DMS79 (cell line): ENCODE data around the gene APOL2.
"Not testable (repeated sequence)": the region's sequence is repeated elsewhere in the genome, so short reads cannot be mapped to it uniquely, and the experiment has no call there.

Experiments
- DNase-seq: peaks from one replicate; lab custom pipeline; 2025; lab: John Stamatoyannopoulos, UW

APOL2 gene

DNA sequence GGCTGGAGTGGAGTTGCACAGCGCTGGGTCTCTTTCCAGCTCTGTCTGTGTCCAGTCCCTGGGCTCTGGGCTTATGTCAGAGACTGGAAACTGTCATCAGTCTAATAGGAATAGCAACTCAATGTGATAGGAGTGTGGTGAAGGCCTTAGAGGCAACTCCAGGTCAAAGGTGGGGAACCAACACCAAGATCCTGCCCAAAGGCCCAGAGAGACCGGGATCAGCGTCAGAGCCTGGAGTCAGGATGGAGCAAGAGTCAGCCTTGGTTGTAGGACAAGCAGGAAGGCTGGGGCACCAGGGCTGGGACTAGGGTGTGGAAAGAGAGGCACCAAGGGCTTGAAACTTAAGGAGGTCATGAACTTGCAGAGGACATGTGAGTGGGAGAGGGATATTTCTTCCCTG is 23.0 kb upstream of the APOL2 start:
- not testable (repeated sequence) for DNase-seq

DNA sequence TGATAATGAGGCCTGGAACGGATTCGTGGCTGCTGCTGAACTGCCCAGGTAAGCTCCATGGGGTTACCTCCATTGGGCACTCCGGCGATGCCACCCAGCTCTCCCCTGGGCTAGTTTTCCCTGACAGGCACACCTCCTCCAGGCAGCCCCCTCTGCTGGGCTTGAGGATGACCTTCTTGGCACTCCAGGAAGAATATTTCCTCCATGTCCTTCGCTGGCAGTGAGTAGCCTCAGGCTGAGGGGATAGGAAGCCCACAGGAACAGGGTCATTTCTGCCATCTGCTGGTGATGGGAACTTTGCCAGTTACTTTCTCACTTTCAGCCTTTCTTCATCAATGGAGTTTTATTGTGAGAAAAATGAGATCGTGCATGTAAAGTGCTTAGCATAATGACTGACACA is 22.3 kb upstream of the APOL2 start:
- DNase-seq: not testable (repeated sequence)

DNA sequence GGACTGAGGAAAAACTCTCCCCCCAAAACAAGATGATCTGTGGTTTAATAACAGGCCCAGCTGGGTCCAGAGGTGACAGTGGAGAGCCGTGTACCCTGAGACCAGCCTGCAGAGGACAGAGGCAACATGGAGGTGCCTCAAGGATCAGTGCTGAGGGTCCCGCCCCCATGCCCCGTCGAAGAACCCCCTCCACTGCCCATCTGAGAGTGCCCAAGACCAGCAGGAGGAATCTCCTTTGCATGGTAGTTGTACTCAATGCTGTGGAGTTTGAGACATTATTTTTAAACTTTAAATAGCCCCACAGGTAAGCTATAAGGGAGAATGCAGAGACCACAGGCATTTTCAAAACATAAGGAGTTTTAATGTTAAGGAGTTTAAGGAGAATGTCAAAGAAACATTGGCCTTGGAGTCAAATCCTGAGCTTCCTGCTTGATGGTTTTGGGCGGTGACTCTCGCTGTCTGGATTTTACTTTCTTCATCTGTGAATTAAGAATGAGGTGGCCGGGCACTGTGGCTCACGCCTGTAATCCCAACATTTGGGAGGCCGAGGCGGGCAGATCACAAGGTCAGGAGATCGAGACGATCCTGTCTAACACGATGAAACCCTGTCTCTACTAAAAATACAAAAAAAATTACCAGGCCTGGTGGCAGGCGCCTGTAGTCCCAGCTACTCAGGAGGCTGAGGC is 20.4 kb upstream of the APOL2 start:
- DNase-seq: no peak

DNA sequence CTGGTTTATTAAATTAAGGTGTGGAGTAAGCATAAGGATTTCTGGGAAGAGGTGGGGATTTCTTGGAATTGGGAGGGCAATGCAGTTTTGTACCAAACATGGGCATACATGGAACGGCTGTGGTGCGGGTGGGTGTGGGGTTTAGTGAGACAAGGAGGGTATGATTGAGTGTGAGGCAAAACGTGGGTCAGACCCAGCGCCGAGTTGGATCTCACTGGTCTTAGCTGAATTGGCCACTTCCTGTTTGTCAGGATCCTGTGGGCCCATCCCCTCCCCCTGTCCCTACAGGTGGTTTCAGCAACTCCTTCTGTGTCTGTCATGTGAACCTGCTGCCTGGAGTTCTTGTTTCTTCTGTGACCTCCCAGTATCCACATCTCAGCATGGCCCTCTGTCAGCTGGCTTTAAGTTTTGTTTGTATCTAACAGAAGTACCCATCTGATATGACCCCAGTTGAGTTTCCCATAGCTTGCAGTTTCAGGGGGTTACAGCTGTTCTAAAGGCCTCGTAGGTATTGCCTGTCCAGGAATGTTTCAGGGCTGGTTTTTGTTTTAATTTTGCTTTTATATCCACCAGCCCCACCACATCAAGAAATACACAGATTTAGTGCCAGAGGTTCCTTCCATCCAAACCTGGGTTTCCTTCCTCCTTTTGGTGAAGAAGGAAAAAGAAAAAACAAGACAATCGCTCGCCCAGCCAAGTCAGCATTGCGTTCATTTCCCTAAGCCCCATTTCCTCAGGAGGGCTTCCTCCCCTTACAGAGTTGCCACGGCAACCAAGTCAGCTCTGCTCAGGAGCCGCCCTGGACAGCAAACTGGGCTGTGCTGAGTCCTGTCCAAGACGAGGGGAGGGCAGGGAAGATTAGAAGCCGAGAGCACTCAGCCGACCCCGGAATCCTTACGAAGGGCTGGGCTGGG is 19.6 kb upstream of the APOL2 start:
- no peak for DNase-seq

DNA sequence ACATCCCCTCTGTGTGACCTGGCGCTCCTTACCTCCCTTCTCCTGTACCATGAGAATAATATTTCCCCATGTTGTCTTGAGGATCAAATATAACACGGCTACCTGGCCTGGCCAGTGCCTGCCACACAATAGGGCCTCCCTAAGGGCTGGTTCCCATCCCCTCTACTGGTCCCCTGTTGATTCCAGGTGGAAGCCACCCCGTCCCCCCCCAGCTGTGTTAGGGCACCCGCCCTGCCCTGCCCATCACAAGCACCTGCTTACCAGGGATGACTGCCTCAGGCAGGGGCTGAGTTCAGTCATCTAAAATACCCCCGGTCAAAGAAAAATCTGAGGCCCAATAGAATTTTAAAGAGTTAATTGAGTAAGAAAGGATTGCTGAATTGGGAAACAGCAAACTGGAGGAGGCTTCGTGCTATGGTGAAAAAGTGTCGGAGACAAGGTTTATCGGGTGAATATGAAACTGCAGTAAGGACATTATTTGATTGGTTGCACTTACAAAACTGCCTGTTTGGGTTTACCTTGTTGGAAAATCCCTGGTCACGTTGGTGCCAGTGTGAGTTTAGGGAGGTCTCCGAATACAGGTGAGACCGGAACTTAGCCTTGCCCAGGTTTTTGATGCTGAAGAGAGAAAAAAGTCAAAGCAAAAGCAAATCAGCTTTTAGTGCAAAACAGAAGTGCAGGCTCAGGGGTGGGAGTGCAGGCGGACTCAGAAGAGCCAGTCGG is 18.8 kb upstream of the APOL2 start:
- no peak for DNase-seq

DNA sequence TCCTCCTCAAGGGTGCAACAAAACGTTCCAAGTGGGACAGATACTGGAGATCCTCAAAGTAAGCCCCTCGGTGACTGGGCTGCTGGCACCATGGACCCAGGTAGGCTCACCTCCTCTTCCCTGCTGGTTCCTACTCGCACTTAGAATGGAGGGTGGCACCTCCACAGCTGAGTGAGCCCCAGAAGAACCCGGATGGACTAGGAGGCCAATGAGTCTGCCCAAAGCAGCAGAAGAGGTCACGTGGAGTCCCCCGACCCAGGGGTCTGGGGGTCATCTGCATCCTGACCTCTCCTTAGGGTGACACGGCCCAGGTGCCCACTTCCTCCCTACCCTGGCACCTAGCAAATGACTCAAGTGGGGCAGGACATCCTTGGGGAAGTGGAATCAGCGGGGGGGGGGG is 18.0 kb upstream of the APOL2 start:
- DNase-seq: no peak

DNA sequence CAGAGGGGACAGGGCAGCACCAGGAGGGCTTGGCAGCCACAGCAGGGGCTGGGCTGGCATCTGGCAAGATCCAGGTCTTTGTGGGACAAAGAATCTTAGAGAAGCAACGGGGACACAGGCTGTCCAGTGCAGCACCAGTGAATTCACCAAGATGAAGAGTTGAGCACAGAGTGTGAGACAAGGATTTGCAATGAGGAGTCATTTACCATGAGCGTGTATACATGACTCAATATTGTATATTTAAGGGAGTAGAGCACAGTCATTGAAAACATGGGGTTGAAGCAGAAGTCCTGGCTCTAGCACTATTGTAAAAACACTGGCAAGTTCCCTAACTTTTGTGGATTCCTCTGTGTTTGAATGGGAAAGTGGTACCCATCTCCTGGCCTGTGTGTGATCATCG is 17.2 kb upstream of the APOL2 start:
- no peak for DNase-seq

DNA sequence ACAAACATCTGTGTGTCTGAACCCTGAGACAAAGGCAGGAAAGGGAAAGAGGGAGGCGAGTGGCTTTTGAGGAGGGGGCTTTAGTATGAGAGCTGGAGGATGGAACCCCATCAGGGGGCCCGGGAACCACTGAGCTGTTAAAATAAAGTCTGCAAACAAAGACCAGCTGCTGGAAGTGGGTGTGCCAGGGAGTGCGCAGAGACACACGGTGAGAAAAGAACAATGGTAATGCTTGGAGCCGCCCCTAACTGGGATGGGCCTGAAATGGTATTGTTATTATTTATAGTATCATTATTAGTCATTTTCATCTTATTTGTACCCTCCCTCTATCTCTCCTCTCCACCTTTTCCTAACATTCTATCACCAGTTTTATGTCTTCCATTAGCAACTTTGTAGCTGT is 16.2 kb upstream of the APOL2 start:
- DNase-seq: not testable (repeated sequence)

DNA sequence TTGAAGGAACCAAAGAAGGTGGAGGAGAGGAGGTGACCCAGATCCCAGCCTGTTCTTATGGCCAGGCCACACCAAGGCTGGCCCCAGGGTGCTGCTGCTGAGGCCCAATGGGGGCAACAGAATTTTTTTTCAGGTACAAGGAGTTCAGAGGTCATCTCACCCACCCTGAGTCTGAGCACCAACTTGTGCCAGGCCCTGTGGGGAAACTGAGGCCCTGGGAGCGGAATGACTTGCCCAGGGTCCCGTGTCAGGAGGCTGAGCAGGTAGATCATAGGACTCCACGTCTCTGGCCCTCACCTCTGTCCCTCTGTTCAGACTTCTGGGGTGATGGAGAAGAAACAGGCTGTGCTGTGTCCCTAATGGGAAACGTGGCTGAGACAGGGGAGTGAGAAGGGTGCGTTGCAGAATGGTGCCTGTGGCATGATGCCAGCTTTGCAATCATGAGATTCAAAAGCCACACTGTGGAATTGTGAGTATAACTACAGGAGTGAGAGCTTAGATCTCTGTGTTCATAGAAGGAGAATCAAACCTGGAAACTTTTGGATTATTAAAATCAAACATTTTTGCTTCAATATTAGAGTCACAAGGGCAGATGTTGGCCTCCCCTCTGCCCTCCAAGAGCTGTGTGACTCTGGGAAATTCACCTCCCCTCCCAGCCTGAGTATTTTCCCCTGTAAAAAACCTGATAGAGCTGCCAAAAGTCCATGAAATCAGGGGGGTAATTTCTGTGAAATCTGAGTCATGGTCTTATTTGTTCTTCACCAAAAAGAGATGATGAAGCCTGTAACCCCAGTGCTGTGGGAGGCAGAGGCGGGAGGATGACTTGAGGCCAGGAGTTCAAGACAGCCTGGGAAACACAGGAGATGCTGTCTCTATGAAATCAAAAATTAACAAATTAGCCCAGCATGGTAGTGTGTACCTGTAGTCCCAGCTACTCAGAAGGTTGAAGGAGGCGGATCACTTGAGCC is 14.5 kb upstream of the APOL2 start:
- no peak for DNase-seq

DNA sequence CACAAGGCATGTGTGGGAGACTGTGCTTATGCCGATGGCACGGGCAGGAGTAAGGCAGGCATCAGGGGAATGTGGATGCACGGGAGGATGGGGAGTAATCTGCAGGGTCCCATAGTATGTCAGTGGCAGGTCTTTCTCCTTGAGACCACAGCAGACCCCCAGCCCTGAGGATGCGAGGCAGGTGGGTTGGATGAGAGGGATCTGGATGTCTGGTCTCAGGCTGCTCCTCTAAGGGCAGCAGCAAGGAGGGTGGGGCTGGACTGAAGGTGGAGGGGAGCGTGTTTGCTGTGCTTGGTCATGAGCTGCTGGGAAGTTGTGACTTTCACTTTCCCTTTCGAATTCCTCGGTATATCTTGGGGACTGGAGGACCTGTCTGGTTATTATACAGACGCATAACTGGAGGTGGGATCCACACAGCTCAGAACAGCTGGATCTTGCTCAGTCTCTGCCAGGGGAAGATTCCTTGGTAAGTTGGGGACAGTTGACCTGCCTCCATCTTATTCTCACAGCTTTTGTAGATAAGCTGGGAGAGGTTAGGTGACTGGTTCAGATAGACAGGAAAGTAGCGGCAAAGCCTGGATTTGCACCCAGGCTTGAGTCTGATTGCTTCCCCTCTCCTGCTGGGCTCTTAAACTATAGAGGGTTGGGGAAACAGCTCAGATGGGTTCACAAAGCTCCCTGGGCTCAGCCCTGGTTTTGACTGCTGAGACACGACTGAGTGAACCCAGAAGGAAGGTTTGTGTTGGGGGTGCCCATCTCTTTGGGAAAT is 13.6 kb upstream of the APOL2 start, which contains the start of gene APOL1:
APOL1 (plus strand) TSS at position 380 of the 769 bp plus-strand sequence. CDS start 1,823 bp downstream, outside the sequence.
- DNase-seq: no peak

DNA sequence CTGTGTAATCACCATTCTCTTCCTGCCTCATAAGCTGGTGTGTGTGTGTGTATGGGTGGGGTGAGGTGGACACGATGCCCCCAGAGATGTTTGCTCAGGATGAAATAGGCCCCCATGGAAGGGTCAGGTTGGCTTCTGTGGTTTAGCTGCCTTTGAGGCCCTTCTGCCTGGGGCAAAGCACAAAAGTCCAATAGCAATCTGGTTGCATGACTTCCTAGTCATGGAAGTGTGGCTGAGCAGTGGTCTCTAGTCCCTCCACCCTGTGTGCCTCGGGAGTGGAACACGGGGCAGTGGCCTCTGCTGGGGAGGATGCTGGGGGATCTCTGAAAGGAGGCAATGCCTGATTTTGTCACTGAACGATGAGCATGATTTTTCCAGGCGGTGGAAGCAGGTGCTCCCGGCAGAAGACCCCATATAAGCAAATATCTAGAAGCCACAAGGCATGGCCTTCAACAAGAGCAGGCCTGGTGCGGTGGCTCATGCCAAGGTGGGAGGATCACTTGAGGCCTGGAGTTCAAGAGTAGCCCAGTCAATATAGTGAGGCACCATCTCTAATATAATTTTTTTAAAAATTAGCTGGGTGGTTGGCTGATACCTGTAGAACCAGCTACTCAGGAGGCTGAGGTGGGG is 12.8 kb upstream of the APOL2 start:
- DNase-seq: not testable (repeated sequence)

DNA sequence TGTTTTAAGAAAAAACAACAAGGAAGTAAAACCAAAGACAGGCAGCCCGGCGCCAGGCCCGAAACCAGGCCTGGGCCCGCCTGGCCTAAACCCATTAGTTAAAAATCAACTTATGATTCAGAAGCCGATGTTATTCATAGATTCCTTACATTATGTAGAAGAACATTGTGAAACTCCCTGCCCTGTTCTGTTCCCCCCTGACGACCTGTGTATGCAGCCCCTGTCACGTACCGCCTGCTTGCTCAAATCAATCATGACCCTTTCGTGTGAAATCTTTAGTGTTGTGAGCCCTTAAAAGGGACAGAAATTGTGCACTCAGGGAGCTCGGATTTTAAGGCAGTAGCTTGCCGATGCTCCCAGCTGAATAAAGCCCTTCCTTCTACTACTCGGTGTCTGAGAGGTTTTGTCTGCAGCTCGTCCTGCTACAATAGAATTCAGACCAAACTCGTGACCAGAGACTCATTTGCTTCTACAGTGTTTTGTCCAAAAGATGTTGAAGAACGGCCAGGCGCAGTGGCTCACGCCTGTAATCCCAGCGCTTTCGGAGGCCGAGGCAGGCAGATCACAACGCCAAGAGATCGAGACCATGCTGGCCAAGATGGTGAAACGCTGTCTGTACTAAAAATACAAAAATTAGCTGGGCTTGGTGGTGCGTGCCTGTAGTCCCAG is 11.1 kb upstream of the APOL2 start:
- DNase-seq: not testable (repeated sequence)

DNA sequence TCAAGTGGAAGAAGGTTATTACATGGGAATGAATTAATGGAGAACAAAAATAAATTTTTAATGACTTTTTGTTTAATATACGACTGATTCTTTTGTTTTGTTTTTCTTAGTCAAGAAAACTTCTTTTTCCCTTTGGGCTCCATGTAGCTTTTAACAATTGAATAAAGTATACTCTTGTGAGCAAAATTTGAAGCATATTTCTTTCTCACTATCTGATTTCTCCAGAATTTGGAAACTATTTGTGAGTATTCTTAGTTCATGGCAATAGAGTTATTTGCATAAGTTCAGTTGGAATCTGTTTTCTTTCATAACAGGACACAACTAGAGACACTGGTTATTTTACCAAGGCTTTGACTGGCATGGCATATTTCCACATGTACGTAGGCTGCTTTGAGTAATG is 9.8 kb upstream of the APOL2 start:
- no peak for DNase-seq

DNA sequence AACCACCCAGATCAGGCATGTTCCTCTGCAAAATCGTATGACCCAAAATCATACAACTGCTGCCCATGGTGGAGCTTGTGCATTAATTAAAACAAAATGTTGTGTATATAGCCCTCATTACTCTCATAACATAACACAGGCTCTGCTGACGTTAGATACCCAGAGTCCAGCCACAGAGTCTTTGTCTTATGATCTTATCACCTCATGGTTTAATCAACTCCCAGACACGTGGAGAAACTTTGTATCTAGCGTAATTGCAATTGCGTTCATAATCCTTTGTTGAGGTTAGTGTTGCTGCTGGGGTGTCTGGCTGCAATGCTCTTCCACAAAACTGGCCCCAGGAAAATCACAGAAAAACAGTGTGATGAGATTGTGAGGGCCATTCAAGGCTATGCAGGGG is 8.6 kb upstream of the APOL2 start:
- DNase-seq: no peak

DNA sequence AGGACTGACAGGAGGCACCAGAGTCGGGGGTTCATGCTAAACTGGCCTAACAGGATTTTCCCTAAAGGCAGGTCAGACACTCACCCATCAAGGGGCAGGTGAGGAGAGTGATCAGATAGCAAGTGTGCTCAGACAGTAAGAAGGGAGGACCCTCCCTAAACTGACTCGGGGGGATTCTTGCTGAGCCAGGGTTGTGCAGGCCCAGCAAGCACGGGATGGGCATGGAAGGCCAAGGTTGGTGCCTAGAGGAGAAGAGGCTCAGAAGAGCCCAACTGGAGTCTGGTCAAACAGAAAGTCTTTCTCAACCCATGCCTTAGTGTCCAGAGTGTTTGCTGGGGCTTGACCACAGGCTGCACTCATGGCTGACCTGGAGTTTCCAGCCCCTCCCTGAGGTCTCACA is 7.4 kb upstream of the APOL2 start:
- no peak for DNase-seq

DNA sequence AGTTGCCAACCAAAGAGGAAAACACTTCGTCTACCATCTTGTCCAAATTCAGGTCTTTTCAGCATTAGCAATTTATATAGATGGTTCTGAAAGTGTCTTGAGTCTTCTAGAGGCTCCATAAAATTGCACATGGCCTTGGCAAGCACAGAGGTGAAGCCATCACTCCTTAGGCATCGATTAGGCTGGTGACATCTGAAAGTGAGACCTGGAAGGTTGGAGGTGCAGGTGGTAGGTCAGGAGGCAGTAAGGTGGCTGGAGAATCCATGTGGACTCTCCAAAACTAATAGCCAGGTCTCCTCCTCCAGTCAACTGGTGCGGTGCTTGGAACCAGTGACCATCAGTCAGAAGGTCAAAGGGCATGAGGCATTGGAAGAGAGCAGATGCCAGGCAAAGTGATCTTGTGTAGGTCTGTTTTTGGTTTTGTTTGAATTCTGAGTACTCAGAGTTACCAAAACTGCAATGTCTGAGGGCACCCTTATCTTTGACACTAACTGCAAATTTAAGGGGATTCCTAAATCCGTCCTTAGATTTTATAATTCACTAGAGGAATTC is 6.6 kb upstream of the APOL2 start:
- no peak for DNase-seq

DNA sequence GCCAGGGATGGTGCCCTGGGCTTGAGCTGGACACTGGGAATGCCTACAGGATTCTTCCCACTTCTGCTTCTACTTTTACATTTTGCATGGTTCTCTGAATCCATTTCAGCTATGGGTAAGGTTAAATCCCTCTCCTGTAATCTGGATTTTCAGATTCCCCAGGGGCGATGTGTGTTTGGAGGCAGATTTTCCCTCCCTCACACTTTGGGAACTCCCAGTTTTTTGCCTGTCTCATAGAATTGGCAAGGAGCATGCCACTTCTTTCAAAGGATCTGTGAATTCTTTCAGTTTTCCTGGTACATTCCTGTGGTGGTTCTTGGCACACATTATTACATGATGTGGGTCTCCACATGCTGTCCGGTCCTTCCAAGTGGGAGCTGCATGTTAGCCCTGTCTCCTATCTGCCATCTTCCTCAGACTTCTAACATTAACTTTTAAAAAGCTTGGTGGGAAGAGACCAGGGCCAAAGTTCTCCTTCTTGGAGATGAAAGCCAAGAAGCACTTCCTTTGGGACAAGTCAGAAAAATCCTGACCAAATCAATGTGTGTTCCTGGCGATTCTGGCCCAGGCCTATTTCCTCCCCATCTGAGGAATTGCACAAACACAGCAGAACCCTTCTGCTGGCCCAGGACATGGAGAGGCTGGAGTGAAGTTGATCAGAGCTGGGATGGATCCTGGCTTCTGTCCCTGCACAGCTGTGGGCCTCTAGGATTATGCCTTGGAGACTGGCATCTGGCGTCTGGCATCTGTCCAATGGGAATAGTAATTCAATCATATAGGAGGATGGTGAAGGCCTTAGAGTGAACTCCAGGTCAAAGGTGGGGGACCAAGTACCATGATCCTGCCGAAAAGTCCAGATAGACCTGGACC is 5.4 kb upstream of the APOL2 start:
- no peak for DNase-seq

DNA sequence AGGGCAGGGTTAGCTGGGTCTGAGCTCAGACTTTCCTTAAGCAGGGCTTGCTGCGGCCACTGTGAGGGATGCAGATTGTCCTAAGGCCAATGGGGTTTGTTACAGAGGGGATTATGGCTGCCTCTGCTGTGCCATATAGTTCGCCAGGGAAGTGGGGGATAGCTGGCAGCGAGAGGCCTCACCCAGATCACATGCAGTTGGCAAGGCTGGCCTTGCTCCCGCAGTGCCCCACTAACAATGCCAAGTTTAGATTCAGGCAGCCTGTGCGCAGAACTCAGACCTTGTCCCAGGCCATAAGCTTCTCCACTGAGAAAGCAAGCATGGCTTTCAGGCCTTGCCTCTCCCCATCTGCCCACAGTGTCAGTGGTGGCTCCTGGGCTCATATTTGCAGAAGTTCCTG is 4.7 kb upstream of the APOL2 start:
- DNase-seq: no peak

DNA sequence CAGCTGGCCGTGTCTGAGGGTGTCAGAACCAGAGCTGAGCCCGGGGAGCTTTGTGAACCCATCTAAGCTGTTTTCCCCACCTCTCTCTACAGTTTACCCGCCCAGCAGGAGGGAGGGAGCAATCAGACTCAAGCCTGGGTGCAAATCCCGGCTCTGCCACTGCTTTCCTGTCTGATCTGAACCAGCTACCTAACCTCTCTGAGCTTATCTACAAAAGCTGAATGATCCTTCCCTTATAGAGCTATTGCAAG is 252 bp downstream of the APOL2 start:
- DNase-seq: no peak
